H9 (cell line): ENCODE data around the gene SLC17A9. TPM values are rescaled to one million over a fixed set of nuclear protein-coding genes. Genes with fewer than 3 reads are reported as not detected.

Experiments
- DNase-seq: peaks from one replicate; pipeline ENCODE4 v3.0.0-alpha.2; 2017
- H2AFZ ChIP-seq: one replicate; pipeline ENCODE4 v1.6.1; 2013; ENCODE audit warnings: mild to moderate bottlenecking, low read length, control low read depth, moderate library complexity
- H2AK5ac ChIP-seq: 2 replicates; pipeline ENCODE4 v1.6.1; 2013; ENCODE audit warnings: low read length, control low read depth, mixed read lengths; ENCODE audit not compliant: insufficient read length
- H2BK120ac ChIP-seq: one replicate; pipeline ENCODE4 v1.6.1; 2013; ENCODE audit warnings: low read depth, mild to moderate bottlenecking, low read length, control low read depth, inconsistent platforms; ENCODE audit not compliant: poor library complexity, severe bottlenecking
- H2BK12ac ChIP-seq: 2 replicates; pipeline ENCODE4 v1.6.1; 2013; ENCODE audit warnings: low read length, control low read depth, mixed read lengths, low read depth; ENCODE audit not compliant: insufficient read length
- H2BK15ac ChIP-seq: 2 replicates; pipeline ENCODE4 v1.6.1; 2013; ENCODE audit warnings: low read depth, low read length, control low read depth
- H2BK20ac ChIP-seq: one replicate; pipeline ENCODE4 v1.6.1; 2013; ENCODE audit warnings: low read depth, mild to moderate bottlenecking, low read length, control low read depth, inconsistent platforms; ENCODE audit not compliant: poor library complexity, severe bottlenecking
- H2BK5ac ChIP-seq: 2 replicates; pipeline ENCODE4 v1.6.1; 2013; ENCODE audit warnings: low read length, control low read depth, mixed read lengths; ENCODE audit not compliant: insufficient read length
- H3K14ac ChIP-seq: 2 replicates; pipeline ENCODE4 v1.6.1; 2013; ENCODE audit warnings: low read length, control low read depth; ENCODE audit not compliant: insufficient read depth
- H3K18ac ChIP-seq: 2 replicates; pipeline ENCODE4 v1.6.1; 2013; ENCODE audit warnings: low read depth, mild to moderate bottlenecking, mixed read lengths, low read length, control low read depth; ENCODE audit not compliant: insufficient read length
- H3K23ac ChIP-seq: 2 replicates; pipeline ENCODE4 v1.6.1; 2013; ENCODE audit warnings: low read length, control low read depth, mixed read lengths, low read depth; ENCODE audit not compliant: insufficient read length
- H3K23me2 ChIP-seq: 2 replicates; pipeline ENCODE4 v1.6.1; 2013; ENCODE audit warnings: low read depth, mild to moderate bottlenecking, mixed read lengths, low read length, control low read depth; ENCODE audit not compliant: insufficient read length, poor library complexity, severe bottlenecking
- H3K27ac ChIP-seq: 2 replicates; pipeline ENCODE4 v1.5.1; 2013; ENCODE audit warnings: low read length, control low read depth, mixed read lengths, low read depth; ENCODE audit not compliant: insufficient read length
- H3K27me3 ChIP-seq: 2 replicates; pipeline ENCODE4 v1.6.1; 2013; ENCODE audit warnings: low read length, control low read depth, inconsistent platforms; ENCODE audit not compliant: insufficient read depth
- H3K4ac ChIP-seq: 2 replicates; pipeline ENCODE4 v1.6.1; 2013; ENCODE audit warnings: low read depth, mild to moderate bottlenecking, control low read depth, inconsistent platforms, low read length, moderate library complexity
- H3K4me1 ChIP-seq: 2 replicates; pipeline ENCODE4 v1.6.1; 2013; ENCODE audit warnings: low read length, control low read depth, inconsistent platforms; ENCODE audit not compliant: insufficient read depth
- H3K4me2 ChIP-seq: 2 replicates; pipeline ENCODE4 v1.6.1; 2013; ENCODE audit warnings: low read length, control low read depth, mixed read lengths; ENCODE audit not compliant: insufficient read length, insufficient read depth
- H3K56ac ChIP-seq: 2 replicates; pipeline ENCODE4 v1.6.1; 2013; ENCODE audit warnings: low read depth, mild to moderate bottlenecking, mixed read lengths, low read length, control low read depth; ENCODE audit not compliant: insufficient read length
- H3K79me1 ChIP-seq: 2 replicates; pipeline ENCODE4 v1.6.1; 2013; ENCODE audit warnings: low read depth, mild to moderate bottlenecking, moderate library complexity, low read length, control low read depth, inconsistent platforms; ENCODE audit not compliant: insufficient read depth, poor library complexity, severe bottlenecking
- H3K79me2 ChIP-seq: 2 replicates; pipeline ENCODE4 v1.6.1; 2013; ENCODE audit warnings: low read length, control low read depth, inconsistent platforms; ENCODE audit not compliant: insufficient read depth
- H3K9ac ChIP-seq: 2 replicates; pipeline ENCODE4 v1.6.1; 2013; ENCODE audit warnings: low read length, control low read depth, mixed read lengths; ENCODE audit not compliant: insufficient read length; ENCODE audit errors: extremely low read depth
- H3K9me3 ChIP-seq: one replicate; pipeline ENCODE4 v1.6.1; 2013; ENCODE audit warnings: low read depth, low read length, inconsistent platforms; ENCODE audit not compliant: control insufficient read depth
- H3T11ph ChIP-seq: one replicate; pipeline ENCODE4 v1.6.1; 2013; ENCODE audit warnings: mild to moderate bottlenecking, low read length, control low read depth, inconsistent platforms
- H4K20me1 ChIP-seq: one replicate; pipeline ENCODE4 v1.6.1; 2013; ENCODE audit not compliant: control insufficient read depth, insufficient read length, insufficient read depth
- H4K5ac ChIP-seq: 2 replicates; pipeline ENCODE4 v1.6.1; 2013; ENCODE audit warnings: low read depth, mild to moderate bottlenecking, mixed read lengths, low read length, control low read depth; ENCODE audit not compliant: insufficient read length
- H4K8ac ChIP-seq: replicated peaks from 2 replicates; pipeline ENCODE4 v1.6.1; 2013; ENCODE audit warnings: low read length, control low read depth, mixed read lengths, low read depth; ENCODE audit not compliant: insufficient read length
- H4K91ac ChIP-seq: 2 replicates; pipeline ENCODE4 v1.6.1; 2013; ENCODE audit warnings: low read depth, mild to moderate bottlenecking, moderate library complexity, mixed read lengths, low read length, control low read depth; ENCODE audit not compliant: insufficient read length
- H3K27ac Mint-ChIP-seq, 3 experiments: 2 replicates in 2 of 3; 3 replicates in 1 of 3; pipeline ENCODE4 v1.8.0; 2020 to 2021; ENCODE audit warnings: mixed read lengths in 3 of 3, mild to moderate bottlenecking in 1 of 3, moderate library complexity in 1 of 3
- H3K27me3 Mint-ChIP-seq: 2 replicates; pipeline ENCODE4 v1.8.0; 2021; ENCODE audit warnings: low read depth, mild to moderate bottlenecking, moderate library complexity, mixed read lengths
- H3K36me3 Mint-ChIP-seq, 3 experiments: 2 replicates in 2 of 3; 3 replicates in 1 of 3; pipeline ENCODE4 v1.8.0; 2020 to 2021; ENCODE audit warnings: low read depth in 3 of 3, mixed read lengths in 3 of 3; ENCODE audit not compliant: insufficient read depth in 1 of 3
- H3K4me1 Mint-ChIP-seq, 2 experiments: 2 replicates each; pipeline ENCODE4 v1.8.0; 2020; ENCODE audit warnings: mixed read lengths in 2 of 2
- H3K4me3 Mint-ChIP-seq, 2 experiments: 2 replicates in 1 of 2; 3 replicates in 1 of 2; pipeline ENCODE4 v1.8.0; 2020 to 2021; ENCODE audit warnings: mild to moderate bottlenecking in 2 of 2, mixed read lengths in 2 of 2, moderate library complexity in 1 of 2
- H3K9me3 Mint-ChIP-seq, 2 experiments: 2 replicates in 1 of 2; 3 replicates in 1 of 2; pipeline ENCODE4 v1.8.0; 2020; ENCODE audit warnings: mild to moderate bottlenecking in 2 of 2, mixed read lengths in 2 of 2, moderate library complexity in 1 of 2
- CTCF ChIP-seq: fragments of 200-600 bp; sonication (generic); conservative IDR thresholded peaks from 3 replicates; pipeline ENCODE4 v1.8.0; 2021; ENCODE audit warnings: antibody characterized with exemption, mild to moderate bottlenecking
- WGBS: extraction: QIAGEN DNeasy Blood & Tissue Kit; methylation state at CpG from one replicate; pipeline ENCODE4 v1.1.7; 2013; ENCODE audit warnings: missing lambda C conversion rate, low lambda C conversion rate, mixed read lengths; ENCODE audit not compliant: insufficient read length; ENCODE audit errors: extremely low coverage; 5-methylcytosine and 5-hydroxymethylcytosine counted together
- total RNA-seq: library from RNA; stranded (reverse); gene quantifications from 2 replicates; pipeline ENCODE4 v1.2.1, GENCODE V29; 2021

Gene SLC17A9
- total RNA-seq, 1 experiment from 2014 or later: 20.9 TPM

- Histone ChIP-seq H3K4me2 (peak overlapping the region; percentile 19), H4K20me1 (peaks cover 9% of the 10 kb centered on the region), H2BK120ac (no peak overlapping the region), H3T11ph (no peak overlapping the region), H3K4ac (no peak overlapping the region), H3K23me2 (peaks cover 7% of the 10 kb centered on the region), H4K5ac (no peak overlapping the region), H3K9me3 (no peaks in the 10 kb centered on the region), H3K14ac (no peak overlapping the region), H3K18ac (no peak overlapping the region), H2BK20ac (no peak overlapping the region), H3K23ac (no peak overlapping the region), H4K91ac (no peak overlapping the region), H3K4me1 (peaks cover 39% of the 10 kb centered on the region), H3K79me1 (no peaks in the 10 kb centered on the region), H2AFZ (no peak overlapping the region), H3K56ac (no peak overlapping the region), H4K8ac (no peak overlapping the region), H2BK15ac (no peak overlapping the region), H2BK5ac (no peak overlapping the region), H3K79me2 (peaks cover 90% of the 10 kb centered on the region), H2BK12ac (no peak overlapping the region), H3K27me3 (no peaks in the 10 kb centered on the region), H3K27ac (no peak overlapping the region), H3K9ac (no peak overlapping the region), H2AK5ac (no peak overlapping the region)
- Mint-ChIP-seq H3K27ac (peak overlapping the region; percentile 85 to 95 (median 90); a peak in 5 of 7 replicates), H3K36me3 (peaks cover 0 to under 1% (median 0%) of the 10 kb centered on the region in 3 experiments; a peak in 2 of 7 replicates), H3K4me1 (peaks cover 77 to 79% of the 10 kb centered on the region in 2 experiments), H3K4me3 (peak overlapping the region in 1 of 2 experiments; percentile 69; a peak in 2 of 5 replicates), H3K27me3 (no peaks in the 10 kb centered on the region), H3K9me3 (no peaks in the 10 kb centered on the region)
- WGBS: no CpG with 5 or more reads among the region's 10 CpGs
- DNase-seq: no peak
- TF ChIP-seq CTCF: no peak
These were observed 32.4 kb upstream of the SLC17A9 start for GRCh38 chr20:62920039-62920645.
